Right ventricle myocardium superior (tissue), 1 donor: ENCODE measurements around the gene MAP6D1. TPM values are rescaled to one million over a fixed set of nuclear protein-coding genes. Genes with fewer than 3 reads are reported as not detected.
"Not testable (repeated sequence)": the region's sequence is repeated elsewhere in the genome, so short reads cannot be mapped to it uniquely, and the experiment has no call there.

Source experiments
- ATAC-seq: fragments of 200-7000 bp; cut with Tn5 transposase; one replicate; pipeline ENCODE4 v1.9.1; 2020; ENCODE audit warnings: mild to moderate bottlenecking; ENCODE audit not compliant: poor library complexity
- DNase-seq: peaks from one replicate; pipeline ENCODE4 v3.0.0-alpha.2; 2020
- intact Hi-C: fragments of 100-400 bp; cut with DNase I; formaldehyde crosslinking; loops from one replicate; pipeline ENCODE4 v1.11.2; 2022
- total RNA-seq: library from RNA; stranded (reverse); fragmentation: NEBNext Ultra II Directional; extraction: Animal tissue kit (Norgen Biotek cat#: 25700); gene quantifications from one replicate; pipeline ENCODE4 v1.2.1, GENCODE V29; 2021
- donor health status: DM: no; HTN: yes; CAD: no; lungs with severe emphysema.

Gene MAP6D1
- total RNA-seq, 1 donor from 2014 or later: 3.0 TPM

DNA sequence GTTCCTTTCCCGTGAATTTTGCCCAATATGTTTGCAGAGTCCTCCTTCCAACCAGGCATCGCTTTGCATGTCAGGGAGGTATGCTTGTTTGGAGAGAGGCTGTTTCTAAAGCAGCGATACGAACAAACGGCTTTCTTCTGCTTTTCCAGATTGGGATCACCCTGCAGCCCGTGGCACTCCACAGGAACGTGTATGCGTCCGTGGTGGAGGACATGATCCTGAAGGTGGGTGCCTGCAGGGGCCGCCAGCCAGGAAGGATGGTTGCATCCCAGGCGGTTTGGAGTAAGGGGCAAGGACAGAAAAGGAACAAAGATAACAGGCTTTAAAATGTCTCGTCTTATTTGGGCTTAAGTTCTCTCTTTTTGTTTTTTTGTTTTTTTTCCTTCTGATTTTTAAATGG lies 17.5 kb downstream of the MAP6D1 start:
- DNase-seq: no peak
- ATAC-seq: no peak
- intact Hi-C loops: no loop called here

DNA sequence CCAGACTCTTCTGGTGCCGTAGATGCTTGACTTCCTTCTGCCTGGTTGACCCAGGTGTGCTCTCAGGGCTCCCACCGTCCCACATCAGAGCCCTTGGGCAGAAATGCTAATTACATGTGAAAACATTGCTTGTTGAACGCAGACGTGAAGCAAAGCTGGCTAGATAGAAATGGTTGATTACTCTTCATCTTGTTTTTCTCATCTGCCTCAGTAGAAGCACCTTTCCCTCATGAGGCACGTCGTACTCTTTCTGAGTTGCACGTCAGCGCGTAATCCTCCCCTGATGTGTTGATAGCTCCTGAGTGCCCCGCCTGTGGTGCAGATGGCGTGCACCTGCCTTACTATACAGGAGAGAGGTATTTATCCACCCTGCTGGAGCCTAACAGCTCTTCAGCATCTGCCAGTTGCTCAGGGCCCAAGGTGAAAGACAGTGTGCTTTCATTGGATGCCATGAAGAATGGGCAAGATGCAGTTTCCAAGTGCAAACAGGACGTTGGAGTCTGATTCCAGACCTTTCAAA lies 18.1 kb downstream of the MAP6D1 start:
- intact Hi-C loops: no loop called here

DNA sequence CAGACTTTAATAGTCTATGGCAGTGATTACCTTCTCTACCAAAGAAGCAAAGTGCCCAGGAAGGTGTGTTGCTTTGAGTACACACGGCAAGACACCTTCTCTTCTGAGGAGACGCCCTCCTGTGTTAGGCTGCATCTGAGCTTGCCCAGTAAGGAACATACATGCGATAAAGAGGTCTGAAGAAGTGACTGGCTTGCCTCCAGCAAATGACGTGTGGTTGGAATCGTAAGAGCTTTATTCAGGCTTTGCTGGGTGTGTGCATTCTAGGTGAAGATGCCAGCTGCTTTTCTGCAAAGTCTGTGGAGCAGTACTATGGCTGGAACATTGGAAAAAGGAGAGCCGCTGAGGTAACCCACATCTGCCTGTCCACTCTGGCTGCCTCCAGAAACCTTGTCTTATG lies 22.4 kb downstream of the MAP6D1 start:
- ATAC-seq (no peak), DNase-seq (no peak)
- intact Hi-C loops: no loop called here

More for the DNA sequence above, 18.1 kb downstream of the MAP6D1 start:
- DNase-seq (no peak), ATAC-seq (no peak)

DNA sequence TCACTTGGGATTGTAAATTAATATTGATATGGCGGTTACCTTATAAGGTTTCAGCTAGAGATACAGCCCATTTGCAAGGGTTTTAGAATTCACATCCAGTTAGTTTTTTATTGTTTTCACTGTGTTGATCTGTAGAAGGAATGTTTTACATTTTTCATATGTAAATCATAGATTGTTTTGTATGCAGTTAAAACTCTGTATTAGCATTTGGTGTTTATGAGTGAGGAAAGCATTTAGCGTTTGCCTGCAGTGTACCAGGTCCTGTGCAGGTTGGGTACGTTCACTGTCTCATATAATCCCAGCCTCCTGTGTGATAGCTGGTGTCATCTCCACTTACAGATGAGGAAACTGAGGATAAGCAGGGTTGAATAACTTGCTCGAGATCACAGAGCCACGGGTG lies 23.8 kb downstream of the MAP6D1 start:
- ATAC-seq (no peak), DNase-seq (no peak)
- intact Hi-C loops: no loop called here

DNA sequence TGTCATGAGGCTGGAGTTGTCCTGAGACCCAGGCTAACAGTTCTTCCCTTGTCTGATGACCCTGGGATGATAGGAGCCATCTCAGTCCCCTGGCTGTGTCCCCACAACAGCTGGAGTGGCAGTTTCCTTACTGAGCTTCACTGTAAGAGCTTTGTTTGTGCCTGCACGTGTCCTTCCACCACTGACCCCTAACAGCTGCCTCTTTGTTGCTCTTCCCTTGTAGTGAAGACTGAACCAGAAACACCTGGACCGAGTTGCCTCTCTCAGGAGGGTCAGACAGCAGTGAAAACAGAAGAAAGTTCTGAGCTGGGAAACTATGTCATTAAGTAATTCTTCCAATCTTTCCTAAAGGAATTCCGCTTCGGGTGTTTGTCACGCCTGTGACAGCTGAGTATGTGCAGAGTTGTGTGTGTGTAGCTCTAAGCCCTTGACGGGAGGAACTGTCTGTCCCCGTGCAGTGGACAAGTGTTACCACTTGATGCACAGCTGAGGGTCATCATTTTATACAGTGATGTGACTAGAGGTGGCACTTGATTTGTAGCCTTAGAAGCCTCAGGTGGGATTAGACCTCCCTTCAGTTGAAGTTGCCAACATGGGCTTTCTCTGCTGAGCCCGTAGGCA lies 25.0 kb downstream of the MAP6D1 start:
- no peak for DNase-seq
- ATAC-seq: peak; percentile 66
- intact Hi-C loops: no loop called here

DNA sequence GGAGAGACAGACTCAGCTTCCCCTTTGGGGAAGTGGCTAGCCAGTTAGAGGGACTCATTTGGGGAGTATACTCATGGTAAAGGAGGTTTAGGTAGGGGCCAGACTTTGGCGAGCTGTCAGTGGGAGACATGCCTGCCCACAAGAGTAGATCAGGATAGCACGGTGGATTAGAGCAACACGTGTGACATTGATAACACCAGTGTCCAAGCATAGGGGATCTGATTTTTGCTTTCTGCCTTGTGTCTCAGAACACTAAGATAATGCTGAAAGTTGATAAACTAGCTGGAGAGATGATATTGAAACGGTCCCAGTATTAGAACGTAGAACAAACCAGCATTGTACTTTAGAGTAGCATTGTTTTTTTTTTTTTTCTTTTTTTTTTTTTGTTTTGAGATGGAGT lies 25.9 kb downstream of the MAP6D1 start:
- DNase-seq (no peak), ATAC-seq (no peak)
- intact Hi-C loops: no loop called here

DNA sequence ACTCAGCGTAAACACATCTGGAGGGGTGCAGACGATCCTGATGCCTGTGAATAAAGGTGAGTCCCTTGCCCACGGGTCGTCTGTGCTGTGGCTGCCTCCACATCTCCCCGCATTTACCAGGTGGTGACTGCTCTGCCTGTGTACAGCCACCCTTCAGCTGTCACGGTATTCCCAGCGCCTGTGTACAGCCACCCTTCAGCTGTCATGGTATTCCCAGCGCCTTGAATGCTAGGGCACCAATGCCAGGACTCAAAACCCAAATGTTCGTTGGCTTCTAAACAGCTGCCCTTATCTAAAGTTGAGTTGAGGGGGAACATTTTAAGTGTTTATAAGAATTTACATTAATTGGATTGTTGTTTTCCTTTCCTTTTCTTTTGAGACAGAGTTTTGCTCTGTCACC lies 27.4 kb downstream of the MAP6D1 start:
- DNase-seq: no peak
- intact Hi-C loops: no loop called here
- ATAC-seq: no peak

DNA sequence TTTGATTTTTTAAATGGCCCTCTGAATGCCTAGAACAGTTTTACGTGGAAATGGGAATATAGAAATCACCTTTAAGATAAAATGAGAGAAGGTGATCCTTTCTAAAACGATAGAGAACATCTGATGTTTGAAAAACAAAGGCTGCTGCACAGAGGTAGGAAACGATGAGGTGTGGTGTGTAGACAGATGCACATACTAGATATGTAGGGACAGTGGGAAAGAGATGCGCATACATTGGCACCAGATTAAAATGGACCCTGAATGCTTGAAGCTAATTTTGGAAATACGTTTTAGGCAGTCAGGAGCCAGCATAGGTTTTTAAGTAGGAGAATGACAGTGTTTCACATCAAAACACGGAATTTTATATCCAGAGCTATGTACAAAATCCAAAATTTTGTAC lies 29.0 kb downstream of the MAP6D1 start:
- no peak for ATAC-seq

DNA sequence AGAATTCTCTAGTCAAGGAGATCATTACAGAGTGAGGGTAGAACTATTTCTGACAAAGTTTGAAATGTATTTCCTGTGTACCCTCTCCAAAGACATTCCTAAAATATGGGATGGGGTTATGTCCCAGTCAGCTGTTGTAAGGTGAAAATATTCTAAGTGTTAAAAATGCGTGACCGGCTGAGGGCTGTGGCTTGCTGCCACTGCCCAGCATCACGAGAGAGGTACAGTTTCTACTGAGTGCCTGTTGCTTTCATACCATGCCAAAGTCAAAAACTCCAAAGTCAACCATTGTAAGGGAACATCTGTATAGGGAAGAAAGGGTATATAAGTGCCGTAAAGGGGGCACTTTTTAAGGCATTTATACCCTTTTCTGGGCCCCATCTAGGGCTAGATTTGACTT lies 30.9 kb downstream of the MAP6D1 start:
- ATAC-seq: peak; percentile 75
- no peak for DNase-seq
- intact Hi-C loops: no loop called here

More for the DNA sequence above, 29.0 kb downstream of the MAP6D1 start:
- DNase-seq: no peak
- intact Hi-C loops: no loop called here

DNA sequence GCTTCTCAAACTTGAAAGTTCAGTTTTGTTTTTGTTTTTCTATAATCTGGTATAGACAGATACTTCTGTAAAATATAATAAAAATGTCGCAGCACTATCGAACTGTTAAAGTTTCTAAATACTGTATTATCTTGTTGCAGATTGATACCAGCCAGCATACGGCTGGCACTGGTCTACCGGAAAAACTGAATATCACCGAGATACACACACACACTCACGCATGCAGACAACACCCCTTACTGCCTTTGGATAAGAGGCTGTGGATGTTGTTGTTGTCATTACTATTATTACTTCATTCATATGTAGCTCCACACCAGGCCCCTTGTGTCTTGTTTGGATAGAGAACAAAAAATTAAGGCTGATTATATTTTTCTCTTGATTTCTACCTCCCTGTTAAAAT lies 32.4 kb downstream of the MAP6D1 start:
- DNase-seq (no peak), ATAC-seq (no peak)
- intact Hi-C loops: no loop called here

DNA sequence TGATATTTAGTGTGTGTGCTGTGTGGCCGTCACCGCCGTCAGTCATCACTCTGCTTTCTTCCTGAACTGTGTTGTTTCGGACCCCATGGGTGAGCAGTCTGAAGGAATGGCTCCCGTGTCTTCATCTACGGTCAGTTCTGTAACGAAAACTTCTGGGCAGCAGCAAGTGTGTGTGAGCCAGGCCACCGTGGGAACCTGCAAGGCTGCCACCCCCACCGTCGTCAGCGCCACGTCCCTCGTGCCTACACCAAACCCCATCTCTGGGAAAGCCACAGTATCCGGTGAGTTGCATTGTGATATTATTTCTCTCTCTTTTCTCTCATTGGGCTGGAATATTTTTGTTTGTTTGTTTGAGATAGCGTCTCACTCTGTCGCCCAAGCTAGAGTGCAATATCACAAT lies 34.7 kb downstream of the MAP6D1 start:
- intact Hi-C loops: no loop called here
- ATAC-seq (no peak), DNase-seq (no peak)

DNA sequence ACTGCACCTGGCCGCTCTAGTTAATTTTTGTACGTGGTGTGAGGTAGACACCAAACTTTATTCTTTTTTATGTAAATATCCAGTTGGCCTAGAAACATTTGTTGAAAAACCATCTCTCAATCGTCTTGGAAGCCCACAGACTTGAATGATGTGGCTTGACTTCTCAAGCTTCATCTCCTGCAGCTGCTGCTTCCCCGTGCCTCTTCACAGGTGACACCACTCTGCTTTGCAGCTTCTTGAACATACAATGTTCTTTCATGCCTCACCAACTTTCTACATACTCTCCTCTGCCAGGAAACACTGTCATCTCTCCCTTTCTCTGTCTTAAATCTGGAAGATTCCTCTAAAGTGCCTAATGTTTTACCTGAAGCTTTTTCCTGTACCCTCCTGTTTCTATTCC lies 35.6 kb downstream of the MAP6D1 start:
- intact Hi-C loops: no loop called here
- DNase-seq: no peak
- ATAC-seq: no peak

DNA sequence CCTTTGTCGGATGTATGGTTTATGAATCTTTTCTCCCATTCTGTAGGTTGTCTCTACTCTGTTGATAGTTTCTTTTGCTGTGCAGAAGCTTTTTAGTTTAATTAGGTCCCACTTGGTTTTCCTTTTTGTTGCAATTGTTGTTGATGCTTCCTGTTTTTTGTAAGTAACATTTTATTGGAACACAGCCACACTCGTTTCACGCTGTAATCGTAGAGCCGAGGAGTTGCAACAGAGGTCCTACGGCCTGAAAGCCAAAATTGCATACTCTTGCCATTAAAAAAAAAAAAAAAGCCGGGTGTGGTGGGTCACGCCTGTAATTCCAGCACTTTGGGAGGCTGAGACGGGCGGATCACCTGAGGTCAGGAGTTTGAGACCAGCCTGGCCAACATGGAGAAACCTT lies 40.9 kb downstream of the MAP6D1 start:
- intact Hi-C loops, DNase-seq, ATAC-seq: not testable (repeated sequence)

DNA sequence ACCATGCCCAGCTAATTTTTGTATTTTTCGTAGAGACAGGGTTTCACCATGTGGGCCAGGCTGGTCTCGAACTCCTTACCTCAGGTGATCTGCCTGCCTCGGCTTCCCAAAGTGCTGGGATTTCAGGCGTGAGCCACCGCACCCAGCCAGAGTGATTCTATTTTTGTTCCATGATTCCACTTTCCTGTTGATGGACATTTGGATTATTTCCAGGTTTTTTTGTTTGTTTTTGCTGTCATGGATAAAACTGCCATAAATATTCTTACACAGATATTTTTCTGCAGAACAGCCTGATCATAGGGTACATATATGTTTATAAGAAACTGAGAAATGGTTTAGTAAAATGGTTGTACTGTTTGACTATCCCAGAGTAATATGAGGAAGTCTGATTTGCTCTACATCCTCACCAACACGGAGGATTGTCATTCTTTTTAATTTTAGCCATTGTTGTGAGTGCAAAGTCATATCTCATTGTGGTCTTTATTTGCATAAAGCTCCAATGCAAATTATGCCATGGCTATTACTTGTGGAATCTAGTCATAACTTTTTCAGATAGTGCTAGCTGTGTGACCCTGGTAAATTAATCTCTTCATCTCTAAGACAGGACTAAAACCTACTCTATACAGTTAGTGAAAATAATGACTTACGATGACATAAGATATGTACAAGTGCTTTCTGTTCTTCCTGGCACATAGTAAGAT lies 42.7 kb downstream of the MAP6D1 start:
- ATAC-seq (no peak), DNase-seq (no peak)
- intact Hi-C loops: no loop called here

DNA sequence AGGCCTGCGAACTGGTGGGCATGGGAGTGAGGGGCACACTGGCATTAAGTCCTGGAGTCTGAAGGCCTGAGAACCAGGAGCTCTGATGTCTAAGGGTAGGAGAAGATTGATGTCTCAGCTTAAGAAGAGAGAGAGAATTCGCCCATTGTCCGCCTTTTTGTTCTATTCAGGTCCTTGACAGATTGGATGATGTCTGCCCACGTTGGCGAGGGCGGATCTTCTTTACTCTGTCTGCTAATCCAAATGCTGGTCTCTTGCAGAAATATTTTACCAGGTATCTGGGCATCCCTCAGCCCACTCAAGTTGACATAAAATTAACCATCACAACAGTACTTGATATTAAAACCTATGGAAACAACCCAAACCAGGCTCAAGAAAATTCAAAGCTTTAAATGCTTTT lies 44.1 kb downstream of the MAP6D1 start:
- no peak for DNase-seq
- ATAC-seq: no peak
- intact Hi-C loops: no loop called here

DNA sequence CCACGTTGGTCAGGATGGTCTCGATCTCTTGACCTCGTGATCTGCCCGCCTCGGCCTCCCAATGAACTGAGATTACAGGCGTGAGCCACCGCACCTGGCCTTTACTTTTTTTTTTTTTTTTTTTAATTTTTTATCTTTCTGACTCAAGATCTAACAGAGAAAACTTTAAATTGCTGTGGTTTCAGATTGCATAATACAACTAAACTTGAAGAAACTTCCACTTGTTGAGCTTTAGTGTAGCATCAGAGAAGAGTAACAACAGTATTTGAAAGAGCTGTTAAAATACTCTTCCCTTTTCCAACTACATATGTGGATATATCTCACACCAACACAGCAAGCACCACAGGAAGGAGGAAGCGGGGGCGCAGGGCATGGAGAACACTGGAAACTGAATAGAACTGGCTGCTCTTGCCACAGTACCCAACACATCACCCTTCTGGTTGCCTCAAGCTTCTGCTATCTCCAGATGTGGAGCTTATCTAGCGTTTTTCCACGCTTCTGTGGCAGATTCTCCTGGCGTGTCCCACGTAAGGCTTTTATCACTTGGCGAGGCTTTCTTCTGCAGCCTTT lies 45.4 kb downstream of the MAP6D1 start:
- intact Hi-C loops: no loop called here
- no peak for DNase-seq
- no peak for ATAC-seq

DNA sequence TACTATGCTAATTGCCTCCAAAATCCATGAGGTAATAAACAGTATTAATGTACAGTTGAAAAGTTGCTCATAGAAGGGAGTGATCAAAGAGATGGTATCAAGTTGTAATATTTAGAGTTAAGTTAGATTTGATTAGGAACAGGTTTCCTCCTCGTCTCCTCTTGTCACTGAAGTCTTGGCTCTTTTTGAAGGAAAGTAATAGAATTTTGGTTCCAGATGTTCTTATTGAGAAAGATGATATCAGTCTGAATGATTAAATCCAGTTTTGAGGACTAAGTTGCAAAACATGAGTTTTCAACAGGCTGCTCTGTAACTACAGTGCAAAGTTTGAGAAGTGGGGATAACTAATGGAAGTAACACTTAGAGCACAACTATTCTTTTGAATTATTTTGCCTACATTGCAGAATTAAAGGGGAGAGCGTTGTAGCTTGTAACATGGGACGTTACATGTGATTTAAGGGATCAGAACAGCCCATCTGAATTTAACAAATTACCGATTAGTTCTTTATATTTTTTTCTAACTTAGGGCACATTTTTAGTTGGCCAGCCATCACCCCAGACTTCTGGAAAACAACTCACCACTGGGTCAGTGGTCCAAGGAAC lies 48.3 kb downstream of the MAP6D1 start:
- DNase-seq (no peak), ATAC-seq (no peak)
- intact Hi-C loops: no loop called here

DNA sequence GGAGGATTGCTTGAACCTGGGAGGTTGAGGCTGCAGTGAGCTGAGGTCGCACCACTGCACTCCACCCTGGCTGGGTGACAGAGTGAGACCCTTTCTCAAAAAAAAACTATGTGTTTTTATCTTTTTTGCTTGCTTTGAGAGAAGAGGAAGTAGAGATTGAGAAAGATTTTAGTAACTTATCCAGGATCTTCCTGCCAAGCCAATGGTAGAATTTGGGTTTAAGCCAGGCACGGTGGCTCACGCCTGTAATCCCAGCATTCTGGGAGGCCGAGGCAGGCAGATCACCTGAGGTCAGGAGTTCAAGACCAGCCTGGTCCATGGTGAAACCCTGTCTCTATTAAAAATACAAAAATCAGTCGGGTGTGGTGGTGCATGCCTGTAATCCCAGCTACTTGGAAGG lies 48.9 kb downstream of the MAP6D1 start:
- ATAC-seq, DNase-seq, intact Hi-C loops: not testable (repeated sequence)

DNA sequence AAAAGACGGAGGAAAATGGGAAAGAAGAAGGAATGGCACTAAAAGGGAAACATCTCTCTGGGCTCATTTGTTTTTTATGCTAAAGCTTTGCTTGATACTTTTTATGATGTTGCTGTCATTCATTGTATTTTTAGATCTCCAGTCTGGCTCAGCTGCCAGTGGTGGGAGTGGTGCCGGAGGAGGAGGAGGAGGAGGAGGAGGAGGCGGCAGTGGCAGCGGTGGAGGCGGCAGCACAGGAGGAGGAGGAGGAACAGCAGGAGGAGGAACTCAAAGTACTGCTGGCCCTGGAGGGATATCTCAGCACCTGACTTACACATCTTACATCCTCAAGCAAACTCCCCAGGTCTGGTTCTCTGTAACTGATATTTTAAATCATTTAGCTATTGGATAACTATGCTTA lies 49.6 kb downstream of the MAP6D1 start:
- intact Hi-C loops: no loop called here
- peak; percentile 95 for ATAC-seq
- DNase-seq: peak; percentile 59

DNA sequence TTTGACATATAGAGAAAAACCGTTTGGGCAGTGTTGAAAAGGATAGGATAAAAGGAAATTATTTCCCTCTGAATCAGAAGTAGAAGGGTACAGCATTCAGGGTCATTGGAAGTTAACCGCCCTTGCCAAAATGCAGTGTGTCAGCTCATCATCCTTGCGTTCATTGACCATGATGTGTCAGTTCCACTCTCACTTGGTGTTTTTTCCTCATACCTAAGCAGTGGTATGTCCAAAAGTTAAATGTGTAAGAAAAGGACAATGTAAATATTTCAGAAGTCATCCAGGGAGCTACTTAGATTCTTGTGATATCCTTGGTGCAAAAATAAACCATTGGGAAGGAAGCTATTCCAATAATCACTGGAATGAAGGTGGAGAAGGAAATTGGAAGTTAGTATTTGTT lies 50.7 kb downstream of the MAP6D1 start:
- DNase-seq (no peak), ATAC-seq (no peak)
- intact Hi-C loops: no loop called here
